ENCODE measurements around the gene PLA2G4A. TPM values are rescaled to one million over a fixed set of nuclear protein-coding genes. Genes with fewer than 3 reads are reported as not detected.

Gene PLA2G4A
- total RNA-seq, 2 experiments from 2014 or later: not detected

- no peaks in the 10 kb centered on the region for H3K4me1 Mint-ChIP-seq (ENCODE audit: low read depth)
- no peaks in the 10 kb centered on the region for H3K36me3 Mint-ChIP-seq (ENCODE audit: low read depth)
- ATAC-seq: no peak
- ChIA-PET POLR2A (no interaction called here), CTCF (no interaction called here)
- no peaks in the 10 kb centered on the region for H3K27me3 Mint-ChIP-seq (ENCODE audit: low read depth)
- DNase-seq: no peak
- no peak overlapping the region for H3K27ac Mint-ChIP-seq
- no peaks in the 10 kb centered on the region for H3K9me3 Mint-ChIP-seq (ENCODE audit: insufficient read depth)
- no peak overlapping the region for H3K4me3 Mint-ChIP-seq
These were observed 148.0 kb downstream of the PLA2G4A start for GRCh38 chr1:186976700-186977099.

- Mint-ChIP-seq H3K27me3 (ENCODE audit: low read depth) (no peaks in the 10 kb centered on the region), H3K9me3 (ENCODE audit: insufficient read depth) (no peaks in the 10 kb centered on the region), H3K4me3 (no peak overlapping the region), H3K36me3 (ENCODE audit: low read depth) (no peaks in the 10 kb centered on the region), H3K4me1 (ENCODE audit: low read depth) (no peaks in the 10 kb centered on the region), H3K27ac (no peak overlapping the region)
- POLR2A ChIA-PET: no interaction called here
- CTCF ChIA-PET: interaction anchor here (0.8 kb wide), 1 partner anchor 9 kb away, joined by 3 read pairs; no protein-coding TSS in a partner anchor
- ATAC-seq (no peak), DNase-seq (no peak)
These were observed 148.7 kb downstream of the PLA2G4A start for GRCh38 chr1:186977266-186977957.

GRCh38 chr1:186978596-186979556, 150.1 kb downstream of the PLA2G4A start:
- CTCF ChIA-PET: no interaction called here
- no peaks in the 10 kb centered on the region for H3K36me3 Mint-ChIP-seq (ENCODE audit: low read depth)
- H3K27me3 Mint-ChIP-seq (ENCODE audit: low read depth): no peaks in the 10 kb centered on the region
- POLR2A ChIA-PET: no interaction called here
- no peaks in the 10 kb centered on the region for H3K4me1 Mint-ChIP-seq (ENCODE audit: low read depth)
- no peak overlapping the region for H3K4me3 Mint-ChIP-seq
- no peak for ATAC-seq
- no peaks in the 10 kb centered on the region for H3K9me3 Mint-ChIP-seq (ENCODE audit: insufficient read depth)
- no peak overlapping the region for H3K27ac Mint-ChIP-seq
- DNase-seq: no peak

GRCh38 chr1:186980400-186980799, 151.7 kb downstream of the PLA2G4A start:
- Mint-ChIP-seq H3K27ac (no peak overlapping the region), H3K36me3 (ENCODE audit: low read depth) (no peaks in the 10 kb centered on the region), H3K4me3 (no peak overlapping the region), H3K4me1 (ENCODE audit: low read depth) (no peaks in the 10 kb centered on the region), H3K27me3 (ENCODE audit: low read depth) (peaks cover 4% of the 10 kb centered on the region), H3K9me3 (ENCODE audit: insufficient read depth) (no peaks in the 10 kb centered on the region)
- no peak for DNase-seq
- POLR2A ChIA-PET: no interaction called here
- no peak for ATAC-seq
- CTCF ChIA-PET: no interaction called here

- ATAC-seq (no peak), DNase-seq (no peak)
- no peaks in the 10 kb centered on the region for H3K36me3 Mint-ChIP-seq (ENCODE audit: low read depth)
- no peak overlapping the region for H3K4me3 Mint-ChIP-seq
- H3K9me3 Mint-ChIP-seq (ENCODE audit: insufficient read depth): no peaks in the 10 kb centered on the region
- POLR2A ChIA-PET: no interaction called here
- no peak overlapping the region for H3K27ac Mint-ChIP-seq
- peaks cover 6% of the 10 kb centered on the region for H3K27me3 Mint-ChIP-seq (ENCODE audit: low read depth)
- H3K4me1 Mint-ChIP-seq (ENCODE audit: low read depth): no peaks in the 10 kb centered on the region
- CTCF ChIA-PET: interaction anchor here (0.9 to 3.0 kb wide), 2 partner anchors 377 to 607 kb away, joined by 3 to 7 read pairs; partner anchors contain the start of gene TPR
These were observed 153.4 kb downstream of the PLA2G4A start for GRCh38 chr1:186982116-186982515.

- Mint-ChIP-seq H3K27ac (no peak overlapping the region), H3K36me3 (ENCODE audit: low read depth) (no peaks in the 10 kb centered on the region), H3K4me1 (ENCODE audit: low read depth) (no peaks in the 10 kb centered on the region), H3K4me3 (no peak overlapping the region), H3K9me3 (ENCODE audit: insufficient read depth) (no peaks in the 10 kb centered on the region), H3K27me3 (ENCODE audit: low read depth) (peaks cover 6% of the 10 kb centered on the region)
- POLR2A ChIA-PET: no interaction called here
- ATAC-seq (no peak), DNase-seq (no peak)
- CTCF ChIA-PET: interaction anchor here (3.0 kb wide), 1 partner anchor 378 kb away, joined by 7 read pairs; no protein-coding TSS in a partner anchor
These were observed 154.6 kb downstream of the PLA2G4A start for GRCh38 chr1:186983327-186983726.

GRCh38 chr1:186984959-186985358, 156.2 kb downstream of the PLA2G4A start:
- no peak overlapping the region for H3K4me3 Mint-ChIP-seq
- ChIA-PET CTCF (interaction anchor here (3.0 kb wide), 1 partner anchor 379 kb away, joined by 7 read pairs; no protein-coding TSS in a partner anchor), POLR2A (no interaction called here)
- H3K4me1 Mint-ChIP-seq (ENCODE audit: low read depth): no peaks in the 10 kb centered on the region
- peaks cover 6% of the 10 kb centered on the region for H3K27me3 Mint-ChIP-seq (ENCODE audit: low read depth)
- H3K36me3 Mint-ChIP-seq (ENCODE audit: low read depth): no peaks in the 10 kb centered on the region
- H3K27ac Mint-ChIP-seq: no peak overlapping the region
- DNase-seq (no peak), ATAC-seq (no peak)
- no peaks in the 10 kb centered on the region for H3K9me3 Mint-ChIP-seq (ENCODE audit: insufficient read depth)

- ChIA-PET POLR2A (no interaction called here), CTCF (interaction anchor here (0.7 to 2.9 kb wide), 12 partner anchors 8 to 610 kb away, joined by 3 to 29 read pairs (median 4); no protein-coding TSS in a partner anchor)
- peaks cover 6% of the 10 kb centered on the region for H3K27me3 Mint-ChIP-seq (ENCODE audit: low read depth)
- no peaks in the 10 kb centered on the region for H3K9me3 Mint-ChIP-seq (ENCODE audit: insufficient read depth)
- DNase-seq: no peak
- H3K4me1 Mint-ChIP-seq (ENCODE audit: low read depth): no peaks in the 10 kb centered on the region
- no peaks in the 10 kb centered on the region for H3K36me3 Mint-ChIP-seq (ENCODE audit: low read depth)
- peak; percentile 53 for ATAC-seq
- H3K4me3 Mint-ChIP-seq: no peak overlapping the region
- H3K27ac Mint-ChIP-seq: no peak overlapping the region
These were observed 157.2 kb downstream of the PLA2G4A start for GRCh38 chr1:186985889-186986491.

GRCh38 chr1:186987065-186987464, 158.3 kb downstream of the PLA2G4A start:
- H3K9me3 Mint-ChIP-seq (ENCODE audit: insufficient read depth): no peaks in the 10 kb centered on the region
- no peak overlapping the region for H3K4me3 Mint-ChIP-seq
- ChIA-PET CTCF (interaction anchor here (1.2 to 2.9 kb wide), 6 partner anchors 8 to 611 kb away, joined by 3 to 29 read pairs (median 5); no protein-coding TSS in a partner anchor), POLR2A (no interaction called here)
- no peaks in the 10 kb centered on the region for H3K36me3 Mint-ChIP-seq (ENCODE audit: low read depth)
- ATAC-seq: no peak
- no peak for DNase-seq
- H3K4me1 Mint-ChIP-seq (ENCODE audit: low read depth): no peaks in the 10 kb centered on the region
- peaks cover 6% of the 10 kb centered on the region for H3K27me3 Mint-ChIP-seq (ENCODE audit: low read depth)
- no peak overlapping the region for H3K27ac Mint-ChIP-seq

GRCh38 chr1:186987769-186988168, 159.0 kb downstream of the PLA2G4A start:
- no peak for ATAC-seq
- Mint-ChIP-seq H3K27ac (no peak overlapping the region), H3K4me1 (ENCODE audit: low read depth) (no peaks in the 10 kb centered on the region), H3K4me3 (no peak overlapping the region), H3K9me3 (ENCODE audit: insufficient read depth) (no peaks in the 10 kb centered on the region), H3K27me3 (ENCODE audit: low read depth) (peaks cover 6% of the 10 kb centered on the region), H3K36me3 (ENCODE audit: low read depth) (no peaks in the 10 kb centered on the region)
- POLR2A ChIA-PET: no interaction called here
- DNase-seq: no peak
- CTCF ChIA-PET: interaction anchor here (2.9 kb wide), 1 partner anchor 382 kb away, joined by 29 read pairs; no protein-coding TSS in a partner anchor

GRCh38 chr1:186993996-186994395, 165.2 kb downstream of the PLA2G4A start:
- ATAC-seq (no peak), DNase-seq (no peak)
- POLR2A ChIA-PET: no interaction called here
- Mint-ChIP-seq H3K4me3 (no peak overlapping the region), H3K27me3 (ENCODE audit: low read depth) (no peaks in the 10 kb centered on the region), H3K9me3 (ENCODE audit: insufficient read depth) (no peaks in the 10 kb centered on the region), H3K4me1 (ENCODE audit: low read depth) (no peaks in the 10 kb centered on the region), H3K27ac (no peak overlapping the region), H3K36me3 (ENCODE audit: low read depth) (no peaks in the 10 kb centered on the region)
- CTCF ChIA-PET: interaction anchor here (1.2 to 2.9 kb wide), 3 partner anchors 8 to 388 kb away, joined by 3 to 9 read pairs (median 3); no protein-coding TSS in a partner anchor

Data from activated CD8-positive, alpha-beta T cell treated with anti-CD3 and anti-CD28 coated beads, Interleukin-2, amount 10 ng/mL, durations not matched to agents 7 days and 5 days (primary cell).